HL-60 (cell line): ENCODE data around the gene USP6.
"Not testable (repeated sequence)": the region's sequence is repeated elsewhere in the genome, so short reads cannot be mapped to it uniquely, and the experiment has no call there.

ENCODE experiments used
- DNase-seq, 2 experiments: peaks; one replicate each; pipeline ENCODE4 v3.0.0-alpha.2; 2010 to 2020; ENCODE audit warnings: low read depth in 1 of 2, low spot score in 1 of 2
- H3K27ac ChIP-seq: fragments of 250-450 bp; sonication (Bioruptor Pico); replicated peaks from 2 replicates; pipeline ENCODE4 v1.5.1; 2020; ENCODE audit warnings: mild to moderate bottlenecking, moderate library complexity
- H3K27me3 ChIP-seq: fragments of 250-450 bp; sonication (Bioruptor Pico); 2 replicates; pipeline ENCODE4 v1.5.1; 2021; ENCODE audit warnings: mild to moderate bottlenecking, moderate library complexity; ENCODE audit not compliant: insufficient read depth, poor library complexity, severe bottlenecking
- H3K4me3 ChIP-seq: replicated peaks from 2 replicates; pipeline ENCODE4 v1.5.1; 2011; ENCODE audit warnings: mild to moderate bottlenecking, control low read depth, low read length; ENCODE audit not compliant: insufficient read depth
- CTCF ChIP-seq: IDR thresholded peaks from one replicate; pipeline ENCODE4 v1.5.1; 2011; ENCODE audit warnings: low read length, control low read depth, inconsistent platforms; ENCODE audit not compliant: insufficient read depth
- GABPA ChIP-seq: IDR thresholded peaks from 2 replicates; pipeline ENCODE4 v1.6.1; 2012; ENCODE audit warnings: low read depth
- POLR2AphosphoS5 ChIP-seq: IDR thresholded peaks from 2 replicates; pipeline ENCODE4 v1.6.1; 2012; ENCODE audit warnings: low read depth
- REST ChIP-seq: IDR thresholded peaks from 2 replicates; pipeline ENCODE4 v1.6.1; 2012; ENCODE audit warnings: low read depth; ENCODE audit not compliant: insufficient replicate concordance
- SPI1 ChIP-seq: IDR thresholded peaks from 2 replicates; pipeline ENCODE4 v1.6.1; 2012; ENCODE audit warnings: low read depth, mild to moderate bottlenecking, borderline replicate concordance

Gene USP6

GRCh38 chr17:5126719-5127488 lies 11.1 kb downstream of the USP6 start:
- no peak for DNase-seq
- Histone ChIP-seq H3K4me3 (no peak overlapping the region), H3K27me3 (no peaks in the 10 kb centered on the region), H3K27ac (no peak overlapping the region)
- TF ChIP-seq SPI1 (no peak), POLR2AphosphoS5 (no peak), GABPA (no peak), REST (no peak), CTCF (no peak)

GRCh38 chr17:5127910-5128309 lies 12.1 kb downstream of the USP6 start:
- no peak overlapping the region for H3K4me3 ChIP-seq
- DNase-seq = no peak
- H3K27ac ChIP-seq = no peak overlapping the region
- TF ChIP-seq SPI1 (no peak), REST (no peak), CTCF (no peak), GABPA (no peak), POLR2AphosphoS5 (no peak)
- no peaks in the 10 kb centered on the region for H3K27me3 ChIP-seq

- DNase-seq, H3K27me3 ChIP-seq, H3K4me3 ChIP-seq, H3K27ac ChIP-seq: not testable (repeated sequence)
These were observed 12.6 kb downstream of the USP6 start for GRCh38 chr17:5128387-5128786.

GRCh38 chr17:5128905-5129535 lies 13.2 kb downstream of the USP6 start:
- Histone ChIP-seq H3K4me3 (no peak overlapping the region), H3K27ac (no peak overlapping the region), H3K27me3 (no peaks in the 10 kb centered on the region)
- TF ChIP-seq REST (no peak), CTCF (no peak), SPI1 (no peak)
- no peak for DNase-seq

- not testable (repeated sequence) for DNase-seq, H3K27ac ChIP-seq, H3K27me3 ChIP-seq, H3K4me3 ChIP-seq
These were observed 13.9 kb downstream of the USP6 start for GRCh38 chr17:5129770-5130169.
